ENCODE measurements around the gene ATP1B3.

- TF ChIP-seq NFE2L1 (CRISPR knock-in tag; IDR thresholded peaks at IDR 0.05; ENCODE audit: borderline replicate concordance) (no peak), ZZZ3 (CRISPR knock-in tag; IDR thresholded peaks at IDR 0.05; ENCODE audit: borderline replicate concordance) (no peak), NFRKB (IDR thresholded peaks at IDR 0.05) (no peak), KLF13 (CRISPR knock-in tag; IDR thresholded peaks at IDR 0.05) (no peak), POLR2AphosphoS5 (IDR thresholded peaks at IDR 0.05; ENCODE audit: low read depth, low read length) (no peak), EZH2 (conservative IDR thresholded peaks at IDR 0.05; ENCODE audit: low read depth, low read length) (no peak), SAFB2 (CRISPR knock-in tag; IDR thresholded peaks at IDR 0.05; ENCODE audit: borderline replicate concordance, low read depth) (no peak), RFX5 (IDR thresholded peaks at IDR 0.05; ENCODE audit: low read depth, low read length) (no peak), ELF3 (CRISPR knock-in tag; IDR thresholded peaks at IDR 0.05) (no peak)
Observed at GRCh38 chr3:141828890-141829289, 47.6 kb upstream of the ATP1B3 start.

Data from HepG2 (cell line).